Measurements from ENCODE around the gene MLKL. TPM values are rescaled to one million over a fixed set of nuclear protein-coding genes. Genes with fewer than 3 reads are reported as not detected.

Gene MLKL
- total and polyA plus RNA-seq, 4 donors = 1.6 to 4.6 (median 3.5) TPM

DNA sequence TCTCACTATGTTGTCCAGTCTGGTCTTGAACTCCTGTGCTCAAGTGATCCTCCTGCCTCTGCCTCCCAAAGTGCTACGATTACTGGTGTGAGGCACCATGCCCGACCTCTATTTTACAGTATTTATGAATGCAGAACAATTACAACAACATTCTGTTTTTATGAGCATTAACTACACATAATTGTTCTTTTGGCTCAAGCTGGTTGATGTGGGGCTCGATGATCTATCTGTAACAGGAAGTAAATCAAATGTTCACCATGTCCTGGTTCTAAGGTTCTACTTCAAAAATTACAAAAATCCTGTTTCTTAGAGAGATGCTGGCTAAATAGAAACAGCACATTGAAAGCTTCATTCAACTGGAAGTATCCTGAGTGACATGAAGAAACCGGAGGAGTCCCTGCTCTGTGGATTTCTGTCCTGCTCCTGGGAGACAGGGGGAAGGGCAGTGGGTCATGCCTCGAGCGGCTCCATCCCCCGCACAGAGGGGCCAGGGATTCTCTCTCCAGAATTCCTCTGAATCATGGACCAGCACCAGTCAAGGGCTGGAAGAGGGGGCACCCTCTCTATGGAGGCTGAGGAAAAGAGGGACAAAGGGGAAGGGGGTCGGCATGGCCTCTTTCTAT lies 42.5 kb upstream of the MLKL start:
- 28% methylated on average over 5 of the region's 8 CpGs for WGBS (ENCODE audit: insufficient coverage)
- Histone ChIP-seq H3K4me1 (ENCODE audit: control insufficient read depth, insufficient read depth, low read length) (peaks cover 44% of the 10 kb centered on the region), H3K9me3 (ENCODE audit: control insufficient read depth, insufficient read depth, low read length) (no peaks in the 10 kb centered on the region), H3K27ac (ENCODE audit: low read depth, low read length) (no peak overlapping the region), H3K27me3 (ENCODE audit: control insufficient read depth, insufficient read depth, low read length) (no peaks in the 10 kb centered on the region), H3K36me3 (ENCODE audit: control insufficient read depth, insufficient read depth, low read length) (no peaks in the 10 kb centered on the region), H3K4me3 (ENCODE audit: low read depth, low read length) (no peak overlapping the region)
- DNase-seq (ENCODE audit: low read depth in 4 of 6, low spot score in 6 of 6) = no peak

DNA sequence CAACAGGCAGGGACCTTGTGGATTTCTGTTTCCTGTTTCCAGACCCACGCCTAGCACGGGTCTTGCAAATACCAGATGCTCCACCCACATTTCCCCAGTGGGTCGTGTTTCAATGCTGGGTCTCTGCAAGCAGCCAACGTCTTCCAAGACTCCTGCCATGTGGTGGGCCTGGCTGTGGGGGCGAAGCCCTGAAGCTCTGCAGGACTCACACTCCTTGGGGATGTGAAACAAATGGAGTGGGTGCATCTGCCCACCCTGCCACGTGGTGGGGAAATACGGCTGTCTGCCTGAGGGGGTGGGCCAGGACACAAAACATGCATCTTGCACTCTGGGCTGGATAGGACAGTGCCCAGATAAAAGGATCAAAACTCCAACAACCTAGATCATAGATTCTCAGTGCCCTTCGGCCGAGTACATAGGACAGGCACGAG lies 41.4 kb upstream of the MLKL start:
- Histone ChIP-seq H3K4me3 (ENCODE audit: low read depth, low read length) (no peak overlapping the region), H3K4me1 (ENCODE audit: control insufficient read depth, insufficient read depth, low read length) (peaks cover 33% of the 10 kb centered on the region), H3K36me3 (ENCODE audit: control insufficient read depth, insufficient read depth, low read length) (no peaks in the 10 kb centered on the region), H3K27ac (ENCODE audit: low read depth, low read length) (no peak overlapping the region), H3K9me3 (ENCODE audit: control insufficient read depth, insufficient read depth, low read length) (no peaks in the 10 kb centered on the region), H3K27me3 (ENCODE audit: control insufficient read depth, insufficient read depth, low read length) (no peaks in the 10 kb centered on the region)
- 38% methylated on average over 8 of the region's 10 CpGs for WGBS (ENCODE audit: insufficient coverage)
- DNase-seq (ENCODE audit: low read depth in 4 of 6, low spot score in 6 of 6) = no peak

DNA sequence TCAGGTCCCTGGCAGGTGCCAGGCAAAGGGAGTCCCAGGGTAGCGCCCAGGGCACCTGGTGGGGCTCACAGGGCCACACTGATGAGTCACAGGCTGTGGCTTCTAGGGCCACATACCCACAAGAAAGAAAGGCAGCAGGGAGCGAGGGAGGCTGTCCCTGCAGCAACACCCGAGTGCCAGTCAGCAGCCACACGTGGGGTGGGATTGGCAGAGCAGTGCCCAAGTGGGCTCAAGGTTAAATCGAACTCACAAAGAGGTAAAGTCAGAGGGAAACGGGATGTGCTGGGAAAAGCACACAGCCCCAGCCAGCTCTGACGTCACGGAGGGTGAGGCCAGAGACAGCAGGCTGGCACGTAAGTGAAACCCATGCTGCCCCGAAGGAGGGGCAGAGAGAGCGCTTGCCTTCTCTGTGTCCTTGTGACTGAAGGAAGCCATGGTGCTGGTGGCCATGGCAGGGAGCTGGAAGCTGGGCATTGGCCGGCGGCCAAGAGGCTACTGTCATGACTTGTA lies 40.2 kb upstream of the MLKL start:
- no peaks in the 10 kb centered on the region for H3K9me3 ChIP-seq (ENCODE audit: control insufficient read depth, insufficient read depth, low read length)
- peak in 1 of 6 donors; percentile 32 for DNase-seq (ENCODE audit: low read depth in 4 of 6, low spot score in 6 of 6)
- H3K27me3 ChIP-seq (ENCODE audit: control insufficient read depth, insufficient read depth, low read length) = no peaks in the 10 kb centered on the region
- no peak overlapping the region for H3K27ac ChIP-seq (ENCODE audit: low read depth, low read length)
- H3K36me3 ChIP-seq (ENCODE audit: control insufficient read depth, insufficient read depth, low read length) = no peaks in the 10 kb centered on the region
- WGBS (ENCODE audit: insufficient coverage) = 73% methylated on average over 13 of the region's 13 CpGs
- peaks cover 32% of the 10 kb centered on the region for H3K4me1 ChIP-seq (ENCODE audit: control insufficient read depth, insufficient read depth, low read length)
- H3K4me3 ChIP-seq (ENCODE audit: low read depth, low read length) = no peak overlapping the region

DNA sequence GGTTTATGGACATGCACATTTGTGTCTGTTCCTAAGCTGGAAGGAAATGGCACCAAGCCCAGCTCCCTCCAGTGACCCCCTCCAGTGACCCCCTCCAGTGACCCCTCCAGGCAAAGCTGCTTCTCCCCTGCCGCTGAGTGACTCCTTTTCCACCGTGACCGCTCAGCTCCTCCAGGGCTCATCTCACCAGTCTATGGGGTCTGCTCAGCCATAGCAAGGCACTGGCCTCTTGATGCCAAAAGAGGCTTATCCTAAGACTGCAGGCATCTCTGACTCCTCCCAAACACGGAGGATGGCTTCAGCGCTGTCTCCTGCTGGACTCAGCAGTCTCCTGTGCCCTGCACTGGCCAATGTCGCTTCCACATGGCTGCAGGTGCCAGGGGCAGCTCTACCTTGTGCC lies 38.6 kb upstream of the MLKL start:
- no peaks in the 10 kb centered on the region for H3K9me3 ChIP-seq (ENCODE audit: control insufficient read depth, insufficient read depth, low read length)
- H3K27me3 ChIP-seq (ENCODE audit: control insufficient read depth, insufficient read depth, low read length) = no peaks in the 10 kb centered on the region
- H3K4me3 ChIP-seq (ENCODE audit: low read depth, low read length) = no peak overlapping the region
- DNase-seq (ENCODE audit: low read depth in 4 of 6, low spot score in 6 of 6) = no peak
- no peaks in the 10 kb centered on the region for H3K36me3 ChIP-seq (ENCODE audit: control insufficient read depth, insufficient read depth, low read length)
- no peak overlapping the region for H3K27ac ChIP-seq (ENCODE audit: low read depth, low read length)
- WGBS (ENCODE audit: insufficient coverage) = 62% methylated on average over 6 of the region's 6 CpGs
- H3K4me1 ChIP-seq (ENCODE audit: control insufficient read depth, insufficient read depth, low read length) = peaks cover 46% of the 10 kb centered on the region

DNA sequence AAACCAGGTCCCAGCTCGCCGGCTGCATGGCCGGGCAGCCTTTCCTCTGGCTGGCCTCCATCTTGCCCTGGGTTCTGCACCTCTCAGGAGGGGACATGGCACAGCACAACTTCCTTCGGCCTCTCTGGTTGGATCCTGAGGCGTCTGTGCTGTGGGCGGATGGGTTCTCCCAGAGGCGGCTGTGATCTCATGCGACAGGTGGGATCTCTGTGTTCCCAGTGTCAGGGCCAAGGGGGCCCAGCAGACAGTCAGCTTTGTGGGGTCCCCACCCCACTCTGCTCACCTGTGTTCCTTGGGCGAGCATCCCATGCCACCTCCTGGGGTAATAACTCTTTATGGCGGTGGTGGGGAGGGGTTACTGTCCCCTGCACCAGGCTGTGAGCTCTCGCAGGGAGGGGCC lies 38.2 kb upstream of the MLKL start:
- WGBS (ENCODE audit: insufficient coverage) = 86% methylated on average over 10 of the region's 11 CpGs
- no peaks in the 10 kb centered on the region for H3K27me3 ChIP-seq (ENCODE audit: control insufficient read depth, insufficient read depth, low read length)

DNA sequence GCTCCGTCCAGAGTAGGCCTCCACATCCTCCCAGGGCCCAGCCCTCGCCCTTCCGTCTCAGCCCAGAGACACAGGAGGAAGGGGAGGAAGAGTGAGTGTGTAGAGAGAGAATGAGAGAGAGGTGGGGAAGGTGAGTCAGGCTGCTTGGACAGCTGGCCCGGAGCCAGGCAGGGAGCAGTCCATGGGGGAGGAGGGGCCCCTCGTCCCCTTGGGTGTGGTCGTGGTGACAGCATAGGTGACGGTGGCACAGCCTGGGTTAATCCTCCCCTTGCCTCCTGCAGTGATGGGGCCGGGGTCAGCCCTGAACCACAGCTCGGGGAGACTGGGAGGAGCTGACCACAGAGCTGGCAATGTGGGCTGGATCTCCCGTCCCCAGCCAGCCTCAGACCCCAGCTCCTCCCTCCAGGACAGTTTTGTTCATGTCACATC lies 37.5 kb upstream of the MLKL start:
- WGBS (ENCODE audit: insufficient coverage) = 39% methylated on average over 7 of the region's 10 CpGs
- H3K27me3 ChIP-seq (ENCODE audit: control insufficient read depth, insufficient read depth, low read length) = no peaks in the 10 kb centered on the region
- H3K27ac ChIP-seq (ENCODE audit: low read depth, low read length) = no peak overlapping the region

More for the DNA sequence above, 38.2 kb upstream of the MLKL start:
- Histone ChIP-seq H3K4me1 (ENCODE audit: control insufficient read depth, insufficient read depth, low read length) (peaks cover 47% of the 10 kb centered on the region), H3K36me3 (ENCODE audit: control insufficient read depth, insufficient read depth, low read length) (no peaks in the 10 kb centered on the region), H3K4me3 (ENCODE audit: low read depth, low read length) (no peak overlapping the region), H3K9me3 (ENCODE audit: control insufficient read depth, insufficient read depth, low read length) (no peaks in the 10 kb centered on the region), H3K27ac (ENCODE audit: low read depth, low read length) (no peak overlapping the region)
- no peak for DNase-seq (ENCODE audit: low read depth in 4 of 6, low spot score in 6 of 6)

DNA sequence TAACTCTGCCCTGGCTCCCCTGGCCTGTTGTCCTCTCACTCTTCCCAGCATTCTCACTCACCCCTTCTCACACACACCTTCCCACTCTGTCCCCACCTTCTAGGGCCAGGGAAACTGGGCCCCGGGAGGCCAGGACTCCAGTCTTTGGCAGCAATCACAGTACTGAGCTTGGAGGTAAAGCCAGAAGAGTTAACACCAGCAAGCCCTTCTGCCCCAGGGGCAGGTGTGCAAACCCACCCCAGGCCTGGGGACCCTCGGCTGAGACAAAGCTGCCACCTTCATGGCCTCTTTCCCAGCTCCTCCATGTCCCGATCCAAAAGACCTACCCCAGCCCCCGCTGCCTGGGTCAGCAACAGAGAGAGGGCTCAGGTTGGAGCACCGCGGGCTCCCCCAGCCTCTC lies 36.9 kb upstream of the MLKL start:
- Histone ChIP-seq H3K4me3 (ENCODE audit: low read depth, low read length) (no peak overlapping the region), H3K27me3 (ENCODE audit: control insufficient read depth, insufficient read depth, low read length) (no peaks in the 10 kb centered on the region), H3K9me3 (ENCODE audit: control insufficient read depth, insufficient read depth, low read length) (no peaks in the 10 kb centered on the region), H3K27ac (ENCODE audit: low read depth, low read length) (no peak overlapping the region), H3K4me1 (ENCODE audit: control insufficient read depth, insufficient read depth, low read length) (peaks cover 41% of the 10 kb centered on the region), H3K36me3 (ENCODE audit: control insufficient read depth, insufficient read depth, low read length) (no peaks in the 10 kb centered on the region)
- WGBS (ENCODE audit: insufficient coverage) = 63% methylated on average over 3 of the region's 6 CpGs
- no peak for DNase-seq (ENCODE audit: low read depth in 4 of 6, low spot score in 6 of 6)

More for the DNA sequence above, 37.5 kb upstream of the MLKL start:
- Histone ChIP-seq H3K4me1 (ENCODE audit: control insufficient read depth, insufficient read depth, low read length) (peaks cover 41% of the 10 kb centered on the region), H3K9me3 (ENCODE audit: control insufficient read depth, insufficient read depth, low read length) (no peaks in the 10 kb centered on the region), H3K4me3 (ENCODE audit: low read depth, low read length) (no peak overlapping the region), H3K36me3 (ENCODE audit: control insufficient read depth, insufficient read depth, low read length) (no peaks in the 10 kb centered on the region)
- no peak for DNase-seq (ENCODE audit: low read depth in 4 of 6, low spot score in 6 of 6)

DNA sequence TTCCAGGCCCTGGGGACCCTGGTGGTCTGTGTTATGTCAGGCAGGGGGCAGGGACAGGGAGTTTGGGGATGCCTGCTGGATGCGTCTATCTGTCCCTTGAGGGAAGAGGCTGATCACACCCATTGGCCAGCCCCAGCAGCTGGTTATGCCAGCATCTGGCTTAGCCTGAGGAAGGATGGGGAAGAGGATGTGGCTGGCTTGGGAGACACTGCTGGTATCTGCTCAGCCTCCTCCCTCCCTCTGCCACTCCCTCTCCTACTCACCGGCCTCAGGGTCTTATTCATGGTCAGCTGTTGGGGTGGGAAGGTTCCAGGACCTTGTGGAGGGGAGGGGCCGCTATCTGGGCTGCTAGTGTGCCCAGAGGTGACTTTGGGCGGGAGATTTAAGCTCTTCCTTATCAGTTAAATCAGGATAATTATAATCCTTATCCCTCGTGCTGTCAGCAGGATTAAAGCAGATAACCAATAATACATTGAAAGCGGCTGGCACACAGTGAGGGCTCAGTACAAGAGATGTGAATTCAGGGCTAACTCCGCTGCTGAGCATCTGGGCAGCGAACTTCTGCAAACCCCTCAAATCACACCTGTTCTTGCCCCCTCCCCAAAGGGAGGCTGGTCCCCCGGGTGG lies 36.0 kb upstream of the MLKL start:
- 88% methylated on average over 1 of the region's 9 CpGs for WGBS (ENCODE audit: insufficient coverage)

DNA sequence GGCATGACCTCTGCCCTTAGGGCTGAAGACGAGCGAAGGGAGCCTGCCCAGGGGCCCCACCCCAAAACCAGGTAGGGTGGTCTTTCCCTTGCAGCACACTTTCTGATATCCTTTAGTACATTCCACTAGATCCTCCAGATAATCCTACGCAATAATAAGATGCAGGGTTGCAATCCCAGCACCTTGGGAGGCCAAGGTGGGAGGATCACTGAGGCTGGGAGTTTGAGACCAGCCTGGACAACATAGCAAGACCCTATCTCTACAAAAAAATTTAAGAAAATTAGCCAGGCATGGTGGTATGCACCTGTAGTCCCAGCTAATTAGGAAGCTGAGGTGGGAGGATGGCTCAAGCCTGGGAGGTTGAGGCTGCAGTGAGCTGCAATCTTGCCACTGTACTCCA lies 34.9 kb upstream of the MLKL start:
- WGBS (ENCODE audit: insufficient coverage) = 92% methylated on average over 2 of the region's 3 CpGs
- H3K27ac ChIP-seq (ENCODE audit: low read depth, low read length) = no peak overlapping the region
- no peaks in the 10 kb centered on the region for H3K36me3 ChIP-seq (ENCODE audit: control insufficient read depth, insufficient read depth, low read length)
- no peak for DNase-seq (ENCODE audit: low read depth in 4 of 6, low spot score in 6 of 6)
- no peaks in the 10 kb centered on the region for H3K9me3 ChIP-seq (ENCODE audit: control insufficient read depth, insufficient read depth, low read length)
- peaks cover 27% of the 10 kb centered on the region for H3K4me1 ChIP-seq (ENCODE audit: control insufficient read depth, insufficient read depth, low read length)
- no peaks in the 10 kb centered on the region for H3K27me3 ChIP-seq (ENCODE audit: control insufficient read depth, insufficient read depth, low read length)
- H3K4me3 ChIP-seq (ENCODE audit: low read depth, low read length) = no peak overlapping the region

More for the DNA sequence above, 36.0 kb upstream of the MLKL start:
- Histone ChIP-seq H3K4me1 (ENCODE audit: control insufficient read depth, insufficient read depth, low read length) (peaks cover 37% of the 10 kb centered on the region), H3K9me3 (ENCODE audit: control insufficient read depth, insufficient read depth, low read length) (no peaks in the 10 kb centered on the region), H3K27me3 (ENCODE audit: control insufficient read depth, insufficient read depth, low read length) (no peaks in the 10 kb centered on the region), H3K27ac (ENCODE audit: low read depth, low read length) (no peak overlapping the region), H3K4me3 (ENCODE audit: low read depth, low read length) (no peak overlapping the region), H3K36me3 (ENCODE audit: control insufficient read depth, insufficient read depth, low read length) (no peaks in the 10 kb centered on the region)
- DNase-seq (ENCODE audit: low read depth in 4 of 6, low spot score in 6 of 6) = no peak

DNA sequence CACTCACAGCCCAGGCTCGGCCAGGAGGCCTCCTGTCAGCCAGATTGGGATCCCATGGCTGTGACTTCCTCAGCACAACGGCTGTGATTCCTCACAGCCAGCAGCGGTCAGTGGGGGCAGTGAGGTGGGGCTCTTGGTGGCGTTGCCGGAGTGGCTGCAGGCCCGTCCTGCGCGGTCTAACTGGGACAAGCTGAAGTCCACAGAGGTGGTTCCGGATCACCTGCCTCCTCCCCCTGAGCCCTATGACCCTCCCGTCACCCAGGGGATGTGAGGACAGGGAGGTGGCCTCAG lies 34.4 kb upstream of the MLKL start:
- WGBS (ENCODE audit: insufficient coverage) = 51% methylated on average over 3 of the region's 10 CpGs
- no peak overlapping the region for H3K4me3 ChIP-seq (ENCODE audit: low read depth, low read length)
- H3K27me3 ChIP-seq (ENCODE audit: control insufficient read depth, insufficient read depth, low read length) = no peaks in the 10 kb centered on the region
- DNase-seq (ENCODE audit: low read depth in 4 of 6, low spot score in 6 of 6) = no peak
- H3K27ac ChIP-seq (ENCODE audit: low read depth, low read length) = peak overlapping the region; percentile 40
- peaks cover 28% of the 10 kb centered on the region for H3K4me1 ChIP-seq (ENCODE audit: control insufficient read depth, insufficient read depth, low read length)
- no peaks in the 10 kb centered on the region for H3K9me3 ChIP-seq (ENCODE audit: control insufficient read depth, insufficient read depth, low read length)
- no peaks in the 10 kb centered on the region for H3K36me3 ChIP-seq (ENCODE audit: control insufficient read depth, insufficient read depth, low read length)

All from spinal cord (tissue), 10 donors.